SH-SY5Y (cell line): ENCODE data around the gene MED27.

Source experiments
- GATA2 ChIP-seq: IDR thresholded peaks from 2 replicates; pipeline ENCODE4 v1.6.1; 2011; ENCODE audit warnings: mild to moderate bottlenecking, low read depth, low read length
- GATA3 ChIP-seq: IDR thresholded peaks from 2 replicates; pipeline ENCODE4 v1.6.1; 2011; ENCODE audit warnings: low read depth, mild to moderate bottlenecking, low read length, moderate library complexity

DNA sequence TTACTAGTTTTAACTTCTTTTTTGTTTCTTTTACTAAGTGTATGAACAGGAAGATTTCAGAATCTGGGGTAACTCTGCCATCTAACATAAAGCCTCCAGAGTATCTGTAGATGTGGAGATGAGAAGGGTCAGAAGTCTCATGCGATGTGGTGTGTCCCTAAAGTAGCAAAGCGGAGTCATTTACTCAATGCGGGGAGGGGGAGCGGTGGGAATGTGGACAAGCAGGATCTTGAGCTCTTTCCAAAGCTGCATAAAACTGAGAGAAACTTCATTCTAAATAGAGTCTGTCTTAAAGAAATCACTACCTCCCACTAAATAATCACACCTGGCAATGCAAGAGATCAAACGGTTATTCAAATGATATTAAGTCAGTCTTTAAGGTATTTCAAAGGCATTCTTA lies 92.4 kb downstream of the MED27 start:
- TF ChIP-seq GATA2: no peak
- TF ChIP-seq GATA3: no peak
